ENCODE results near the gene NCK2. TPM values are rescaled to one million over a fixed set of nuclear protein-coding genes. Genes with fewer than 3 reads are reported as not detected.

NCK2 gene
- total RNA-seq, 1 experiment from 2014 or later, result 49.2 TPM

GRCh38 chr2:105803337-105803736, 58.6 kb downstream of the NCK2 start:
- H3T11ph ChIP-seq (ENCODE audit: low read length), result no peak overlapping the region
- no peak for DNase-seq
- H3K23me2 ChIP-seq (ENCODE audit: insufficient read length, low read depth, low read length, poor library complexity, severe bottlenecking), result no peaks in the 10 kb centered on the region
- H3K27ac ChIP-seq (ENCODE audit: insufficient read length, low read depth, low read length), result no peak overlapping the region
- no peak overlapping the region for H2BK120ac ChIP-seq (ENCODE audit: low read depth, low read length, poor library complexity, severe bottlenecking)
- H3K27me3 ChIP-seq (ENCODE audit: insufficient read depth, low read length), result no peaks in the 10 kb centered on the region
- no peak overlapping the region for H2BK15ac ChIP-seq (ENCODE audit: low read depth, low read length)
- H2AFZ ChIP-seq (ENCODE audit: low read length), result no peak overlapping the region
- no peak overlapping the region for H3K18ac ChIP-seq (ENCODE audit: insufficient read length, low read depth, low read length)
- Mint-ChIP-seq H3K27me3 (ENCODE audit: low read depth) (no peaks in the 10 kb centered on the region), H3K4me1 (peaks cover 33 to 53% of the 10 kb centered on the region in 2 experiments), H3K27ac (no peak overlapping the region), H3K9me3 (no peaks in the 10 kb centered on the region; a peak in 1 of 5 replicates), H3K4me3 (no peak overlapping the region), H3K36me3 (ENCODE audit: insufficient read depth in 1 of 3, low read depth in 3 of 3) (peaks cover 7 to 15% (median 8%) of the 10 kb centered on the region in 3 experiments; a peak in 5 of 7 replicates)
- H2BK20ac ChIP-seq (ENCODE audit: low read depth, low read length, poor library complexity, severe bottlenecking), result no peak overlapping the region
- no peak overlapping the region for H2BK12ac ChIP-seq (ENCODE audit: insufficient read length, low read depth, low read length)
- H3K9me3 ChIP-seq (ENCODE audit: control insufficient read depth, low read depth, low read length), result no peaks in the 10 kb centered on the region
- H3K79me2 ChIP-seq (ENCODE audit: insufficient read depth, low read length), result peaks cover 27% of the 10 kb centered on the region
- H3K23ac ChIP-seq (ENCODE audit: insufficient read length, low read depth, low read length), result no peak overlapping the region
- H3K4me2 ChIP-seq (ENCODE audit: insufficient read depth, insufficient read length, low read length), result no peak overlapping the region
- H4K91ac ChIP-seq (ENCODE audit: insufficient read length, low read depth, low read length), result no peak overlapping the region
- no peak overlapping the region for H2AK5ac ChIP-seq (ENCODE audit: insufficient read length, low read length)
- WGBS (ENCODE audit: extremely low coverage, insufficient read length, low lambda C conversion rate), result no CpG with 5 or more reads among the region's 3 CpGs
- H4K5ac ChIP-seq (ENCODE audit: insufficient read length, low read depth, low read length), result no peak overlapping the region
- no peak overlapping the region for H3K14ac ChIP-seq (ENCODE audit: insufficient read depth, low read length)
- H3K9ac ChIP-seq (ENCODE audit: extremely low read depth, insufficient read length, low read length), result no peak overlapping the region
- no peak overlapping the region for H3K56ac ChIP-seq (ENCODE audit: insufficient read length, low read depth, low read length)
- no peak overlapping the region for H3K4ac ChIP-seq (ENCODE audit: low read depth, low read length)
- H3K4me1 ChIP-seq (ENCODE audit: insufficient read depth, low read length), result peaks cover 2% of the 10 kb centered on the region; the same call in 1 of the 2 replicates
- H2BK5ac ChIP-seq (ENCODE audit: insufficient read length, low read length), result no peak overlapping the region
- H3K79me1 ChIP-seq (ENCODE audit: insufficient read depth, low read depth, low read length, poor library complexity, severe bottlenecking), result peaks cover 10% of the 10 kb centered on the region
- no peak overlapping the region for H4K8ac ChIP-seq (replicated peaks; ENCODE audit: insufficient read length, low read depth, low read length)
- TF ChIP-seq CTCF (conservative IDR thresholded peaks at IDR 0.05), result no peak
- H4K20me1 ChIP-seq (ENCODE audit: control insufficient read depth, insufficient read depth, insufficient read length), result no peaks in the 10 kb centered on the region
